ENCODE data around the gene ISG20L2. TPM values are rescaled to one million over a fixed set of nuclear protein-coding genes. Genes with fewer than 3 reads are reported as not detected.

ISG20L2 gene
- total RNA-seq, 1 donor from 2014 or later: 27.5 TPM

GRCh38 chr1:156689035-156689952, 39.3 kb downstream of the ISG20L2 start:
- ATAC-seq: peak; percentile 57

GRCh38 chr1:156684227-156684782, 44.3 kb downstream of the ISG20L2 start:
- ATAC-seq: peak; percentile 88

- no peak for ATAC-seq
Measured at GRCh38 chr1:156682166-156682890, 46.2 kb downstream of the ISG20L2 start.

GRCh38 chr1:156681196-156681960, 47.2 kb downstream of the ISG20L2 start:
- no peak for ATAC-seq

DNA sequence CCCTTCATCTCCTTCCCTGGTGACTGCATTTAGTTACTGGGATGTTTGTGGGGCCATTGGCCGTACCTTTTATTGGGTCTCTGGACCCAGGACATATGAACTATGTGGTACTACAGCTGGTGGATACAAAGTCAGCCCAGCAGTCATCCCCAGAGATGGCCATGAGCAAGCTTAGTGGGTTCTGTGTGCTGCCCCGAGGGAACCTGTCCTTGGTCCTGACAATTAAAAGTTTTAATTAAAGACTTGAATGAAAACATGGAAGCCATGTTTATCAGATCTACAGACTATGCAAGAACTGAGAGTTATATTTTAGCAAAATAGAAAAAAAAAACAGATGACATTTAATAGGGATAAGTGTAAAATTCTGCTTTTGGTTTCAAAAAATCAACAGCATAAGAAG, 48.5 kb downstream of the ISG20L2 start:
- no peak for ATAC-seq

- peak; percentile 27 for ATAC-seq
Measured at GRCh38 chr1:156677616-156678596, 50.7 kb downstream of the ISG20L2 start.

DNA sequence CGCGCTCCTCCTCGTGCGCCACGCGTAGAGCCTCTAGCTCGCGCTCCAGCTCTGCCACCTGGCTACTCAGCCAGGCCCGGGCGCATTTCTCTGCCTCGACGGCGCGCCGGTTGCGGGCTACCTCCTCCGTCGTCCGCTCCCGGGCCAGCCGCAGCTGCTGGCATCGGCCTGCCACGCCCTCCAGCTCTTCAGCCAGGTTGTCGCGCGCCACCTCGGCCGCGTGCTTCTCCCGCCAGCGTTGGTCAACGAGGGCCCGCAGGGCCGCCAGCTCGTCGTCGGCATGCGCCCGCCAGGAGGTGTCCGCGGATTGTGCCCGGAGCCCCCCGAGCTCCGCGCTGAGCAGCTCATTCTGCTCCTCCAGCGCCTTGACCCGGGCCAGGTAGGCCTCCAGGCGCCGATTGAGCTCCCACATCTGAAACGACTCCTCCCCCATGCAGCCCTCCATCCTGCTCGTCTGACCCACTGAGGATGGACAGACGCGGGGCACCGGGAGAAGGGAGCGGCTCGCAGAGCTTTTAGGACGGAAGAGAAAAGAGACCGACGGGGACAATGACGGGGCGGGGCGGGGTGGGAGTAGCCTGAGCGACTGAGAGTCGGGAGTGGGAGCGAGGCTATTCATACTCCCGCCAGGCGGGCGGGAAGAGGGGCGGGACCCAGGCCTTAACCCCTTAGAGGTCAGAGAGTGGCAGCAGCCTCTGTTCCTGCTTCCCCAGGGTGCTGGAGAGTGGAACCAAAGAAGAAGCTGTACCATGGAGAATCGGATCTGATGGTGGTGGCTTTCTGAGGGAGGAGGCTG, 51.5 kb downstream of the ISG20L2 start, which contains the start of gene NES:
TSS of gene NES (minus strand) at position 588 of the 796 bp plus-strand sequence. CDS start at position 445, 143 bp downstream.
- ATAC-seq: peak; percentile 42

DNA sequence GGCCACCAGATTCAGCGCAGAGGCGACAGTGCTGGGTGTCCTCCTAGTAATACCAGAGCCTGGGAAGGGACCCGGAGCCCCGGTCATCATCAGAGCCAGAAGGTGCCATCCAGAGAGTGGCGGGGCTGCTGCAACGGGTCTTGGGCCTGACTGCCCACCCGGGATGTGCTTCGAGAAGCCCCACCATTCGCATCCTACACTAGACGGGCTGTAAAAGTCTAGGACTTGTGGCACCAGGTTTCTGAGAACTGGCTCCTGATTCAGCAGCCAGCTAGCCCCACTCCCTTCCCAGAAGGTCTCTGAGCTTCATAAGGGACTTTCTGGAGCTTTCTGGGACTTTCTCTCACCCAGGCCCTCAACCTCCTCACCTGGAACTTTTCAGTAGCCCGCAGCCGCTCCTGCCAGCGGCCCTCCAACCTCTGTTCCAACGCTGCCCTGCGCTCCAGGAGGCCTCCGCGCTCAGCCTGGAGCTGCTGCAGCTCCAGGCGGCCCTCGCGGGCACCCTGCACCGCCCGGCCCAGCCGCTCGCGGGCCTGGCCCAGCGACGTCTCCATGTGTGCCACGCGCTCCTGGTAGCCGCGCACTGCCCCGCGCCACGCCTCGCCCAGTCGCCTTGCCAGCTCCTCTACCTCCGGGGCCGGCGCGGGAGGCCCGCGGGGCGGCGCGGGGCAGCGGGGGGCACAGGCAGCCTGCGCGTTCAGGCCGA, 52.3 kb downstream of the ISG20L2 start:
- ATAC-seq: peak; percentile 29

DNA sequence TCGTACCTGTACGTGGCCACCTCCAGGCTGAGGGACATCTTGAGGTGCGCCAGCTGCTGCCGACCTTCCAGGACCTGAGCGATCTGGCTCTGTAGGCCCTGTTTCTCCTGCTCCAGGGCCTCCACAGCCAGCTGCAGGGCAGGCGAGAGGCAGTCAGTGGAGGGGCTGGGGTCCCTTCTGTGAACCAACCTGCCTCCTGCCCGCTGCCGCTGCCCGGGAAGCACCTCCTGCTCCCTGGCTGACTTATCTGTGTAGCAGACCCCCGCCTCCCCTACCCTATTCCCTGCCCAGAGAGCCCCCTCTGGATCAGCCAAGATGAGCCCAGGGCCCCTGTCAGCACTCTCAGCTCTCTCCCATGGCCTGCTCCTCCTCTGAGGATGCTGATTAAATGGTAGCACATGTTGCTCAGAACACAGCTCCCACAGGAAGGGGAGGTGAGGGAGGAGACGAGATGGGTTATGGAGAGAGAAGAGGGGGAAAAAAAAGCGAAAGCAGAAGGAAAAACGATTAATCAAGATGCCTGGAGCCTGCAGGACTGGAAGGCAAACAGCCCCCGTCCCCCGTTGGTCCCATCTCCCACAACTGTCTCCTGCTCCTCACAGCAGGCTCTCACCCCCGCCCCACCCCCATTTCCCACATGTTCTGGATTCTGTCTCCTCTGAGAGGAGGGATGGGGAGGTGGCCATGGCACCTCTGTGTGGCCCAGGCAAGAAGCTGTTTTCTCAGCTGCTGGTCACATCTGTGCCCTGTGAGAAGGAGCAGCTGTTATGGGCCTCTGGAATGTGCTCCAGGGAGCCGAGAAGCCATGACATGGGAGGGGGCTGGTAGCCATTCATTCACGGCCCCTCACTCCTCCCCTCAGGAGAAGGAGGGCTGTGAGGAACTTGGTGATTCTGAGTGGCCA, 53.1 kb downstream of the ISG20L2 start:
- no peak for ATAC-seq

DNA sequence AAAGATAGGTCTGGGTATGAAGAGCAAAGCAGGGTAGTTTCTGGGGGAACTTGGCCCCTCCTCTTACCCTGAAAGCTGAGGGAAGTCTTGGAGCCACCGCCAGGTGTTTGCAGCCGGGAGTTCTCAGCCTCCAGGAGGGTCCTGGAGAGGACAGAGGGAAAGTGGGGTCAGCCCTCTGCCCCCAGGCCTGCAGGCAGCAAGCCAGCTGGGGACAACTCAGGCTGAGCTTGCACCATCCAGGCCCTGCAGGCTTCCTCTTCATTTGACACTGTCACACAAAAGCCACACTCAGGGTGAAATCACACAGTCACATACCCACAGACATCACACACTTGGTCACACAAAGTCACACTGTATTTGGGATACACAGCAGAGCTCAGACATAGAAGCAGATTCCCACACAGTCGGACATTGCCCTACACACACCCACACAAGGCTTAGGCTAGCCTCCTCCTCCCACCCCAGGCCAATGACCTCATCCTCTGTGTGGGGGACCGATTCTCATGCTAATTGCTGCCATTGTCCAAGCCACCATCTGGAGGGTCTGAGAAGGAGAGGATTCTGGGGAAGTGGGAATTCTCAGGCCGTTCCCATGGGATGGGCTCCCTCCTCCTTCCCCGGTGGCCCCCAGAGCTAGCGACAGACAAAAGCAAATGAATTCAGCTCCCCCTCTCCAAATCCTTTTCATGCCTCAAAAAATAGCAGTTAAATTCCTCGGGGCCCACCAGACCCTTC, 55.0 kb downstream of the ISG20L2 start:
- ATAC-seq: no peak

Other genes starting within 250 kb of the ISG20L2 start
- 15.0 TPM for gene MEF2D, start 228.0 kb downstream of the ISG20L2 start, total RNA-seq
- 11.8 TPM for gene IQGAP3, start 156.2 kb downstream of the ISG20L2 start, total RNA-seq
- gene TTC24, start 149.0 kb downstream of the ISG20L2 start, total RNA-seq: not detected
- gene NAXE, start 137.0 kb downstream of the ISG20L2 start, total RNA-seq: 80.4 TPM
- gene GPATCH4, start 127.3 kb downstream of the ISG20L2 start, total RNA-seq: 20.3 TPM
- gene HAPLN2, start 109.4 kb downstream of the ISG20L2 start, total RNA-seq: not detected
- not detected for gene BCAN, start 86.6 kb downstream of the ISG20L2 start, total RNA-seq
- gene NES, start 51.4 kb downstream of the ISG20L2 start, total RNA-seq: 3.0 TPM
- gene CRABP2, start 23.2 kb downstream of the ISG20L2 start, total RNA-seq: 1,373 TPM
- 23.5 TPM for gene METTL25B, start 297 bp downstream of the ISG20L2 start, total RNA-seq
- gene MRPL24, start 12.3 kb upstream of the ISG20L2 start, total RNA-seq: 67.4 TPM
- 205 TPM for gene HDGF, start 22.9 kb upstream of the ISG20L2 start, total RNA-seq
- gene PRCC, start 38.8 kb upstream of the ISG20L2 start, total RNA-seq: 61.1 TPM
- gene SH2D2A, start 88.1 kb upstream of the ISG20L2 start, total RNA-seq: 1.4 TPM
- not detected for gene INSRR, start 130.4 kb upstream of the ISG20L2 start, total RNA-seq
- gene NTRK1, start 132.1 kb upstream of the ISG20L2 start, total RNA-seq: 0.16 TPM
- gene PEAR1, start 165.0 kb upstream of the ISG20L2 start, total RNA-seq: 1.6 TPM
- not detected for gene LRRC71, start 191.9 kb upstream of the ISG20L2 start, total RNA-seq

Measured in esophagus mucosa (tissue), 1 donor.